HCT116 (cell line): ENCODE measurements around the gene TTLL10. TPM values are rescaled to one million over a fixed set of nuclear protein-coding genes. Genes with fewer than 3 reads are reported as not detected.

Experiments used
- ATAC-seq: fragments of 200-7000 bp; cut with Tn5 transposase; 2 replicates; pipeline ENCODE4 v1.9.1; 2020; ENCODE audit warnings: mild to moderate bottlenecking, moderate library complexity
- BruUV-seq: library from RNA; stranded (reverse); fragments of 400-500 nt; replicated peaks from 2 replicates; lab custom pipeline; 2021; lab: Mats Ljungman, UMichigan
- CTCF ChIA-PET: fragments of 300-600 bp; sonication (Branson Sonifier 250); formaldehyde crosslinking; loops from one replicate; lab custom pipeline; 2021; ENCODE audit warnings: antibody characterized with exemption; lab: Charles Lee
- POLR2A ChIA-PET: fragments of 300-600, 350-600 bp; sonication (Branson Sonifier 250); formaldehyde crosslinking; loops from one replicate; lab custom pipeline; 2021; ENCODE audit warnings: antibody characterized with exemption; lab: Charles Lee
- RAD21 ChIA-PET, 2 experiments: fragments of 300-600 bp; sonication (Branson Sonifier 250); formaldehyde crosslinking; loops; one replicate each; lab custom pipeline; 2023; ENCODE audit warnings: low total read pairs in 2 of 2; ENCODE audit not compliant: uncharacterized antibody in 2 of 2, unreplicated experiment in 2 of 2, low non-redundant PET in 1 of 2; lab: Charles Lee
- DNase-seq: peaks from one replicate; pipeline ENCODE4 v3.0.0-alpha.2; 2010; ENCODE audit warnings: low read depth, low spot score
- H2AFZ ChIP-seq: fragments of 200-600 bp; shearing (Covaris generic), sonication (generic); 2 replicates; pipeline ENCODE4 v1.6.1; 2017; ENCODE audit warnings: low read depth, mixed run types, mixed read lengths, antibody characterized with exemption, low read length; ENCODE audit not compliant: poor library complexity, severe bottlenecking
- H3K27ac ChIP-seq: 2 replicates; pipeline ENCODE4 v1.5.1; 2012; ENCODE audit warnings: low read depth, low read length
- H3K27me3 ChIP-seq: fragments of 200-600 bp; sonication (generic); 2 replicates; pipeline ENCODE4 v1.6.1; 2016; ENCODE audit warnings: mixed run types, low read length, mixed read lengths; ENCODE audit not compliant: insufficient read depth
- H3K36me3 ChIP-seq, 2 experiments: fragments of 200-500 bp in 1 of 2; fragments of 200-600 bp in 1 of 2; sonication (Bioruptor generic) in 1 of 2; sonication (generic) in 1 of 2; 2 replicates each; pipeline versions ENCODE4 v1.5.1 to v1.6.1; 2014 to 2016; ENCODE audit warnings: low read length in 2 of 2, inconsistent platforms in 1 of 2, mixed read lengths in 1 of 2, mixed run types in 1 of 2; ENCODE audit not compliant: insufficient read depth in 2 of 2, control insufficient read depth in 1 of 2
- H3K4me1 ChIP-seq, 2 experiments: fragments of 200-600 bp in 1 of 2; sonication (generic) in 1 of 2; 2 replicates each; pipeline versions ENCODE4 v1.5.1 to v1.6.1; 2012 to 2017; ENCODE audit warnings: low read length in 2 of 2, inconsistent platforms in 1 of 2, mild to moderate bottlenecking in 1 of 2, mixed read lengths in 1 of 2, mixed run types in 1 of 2, moderate library complexity in 1 of 2; ENCODE audit not compliant: insufficient read depth in 2 of 2, control insufficient read depth in 1 of 2
- H3K4me2 ChIP-seq: fragments of 200-600 bp; sonication (generic); 2 replicates; pipeline ENCODE4 v1.6.1; 2017; ENCODE audit warnings: mixed run types, low read length, mixed read lengths
- H3K4me3 ChIP-seq, 2 experiments: fragments of 200-600 bp in 1 of 2; sonication (generic) in 1 of 2; replicated peaks in 1 of 2; 2 replicates each; pipeline ENCODE4 v1.5.1; 2011 to 2016; ENCODE audit warnings: low read length in 2 of 2, control low read depth in 1 of 2, low read depth in 1 of 2, mild to moderate bottlenecking in 1 of 2, mixed read lengths in 1 of 2, mixed run types in 1 of 2
- H3K79me2 ChIP-seq: fragments of 200-600 bp; sonication (generic); 2 replicates; pipeline ENCODE4 v1.6.1; 2017; ENCODE audit warnings: mild to moderate bottlenecking, mixed run types, low read length, moderate library complexity, mixed read lengths; ENCODE audit not compliant: insufficient read depth
- H3K9ac ChIP-seq: fragments of 200-600 bp; sonication (generic); 2 replicates; pipeline ENCODE4 v1.6.1; 2016; ENCODE audit warnings: low read length, mixed read lengths
- H3K9me2 ChIP-seq: fragments of 200-600 bp; sonication (generic), shearing (Covaris generic); 2 replicates; pipeline ENCODE4 v1.6.1; 2017; ENCODE audit warnings: mixed run types, mild to moderate bottlenecking, moderate library complexity; ENCODE audit not compliant: insufficient read depth
- H3K9me3 ChIP-seq, 2 experiments: fragments of 200-500 bp in 1 of 2; fragments of 200-600 bp in 1 of 2; sonication (Bioruptor generic) in 1 of 2; sonication (generic) in 1 of 2; 2 replicates each; pipeline ENCODE4 v1.6.1; 2014 to 2017; ENCODE audit warnings: low read length in 2 of 2, mixed read lengths in 2 of 2, inconsistent platforms in 1 of 2, low read depth in 1 of 2, mild to moderate bottlenecking in 1 of 2, mixed run types in 1 of 2, moderate library complexity in 1 of 2; ENCODE audit not compliant: control insufficient read depth in 1 of 2, insufficient read depth in 1 of 2
- H4K20me1 ChIP-seq: fragments of 200-600 bp; sonication (generic), shearing (Covaris generic); 2 replicates; pipeline ENCODE4 v1.6.1; 2017; ENCODE audit warnings: mixed run types, mild to moderate bottlenecking, moderate library complexity; ENCODE audit not compliant: insufficient read depth
- CBX3 ChIP-seq: IDR thresholded peaks from 2 replicates; pipeline ENCODE4 v1.6.1; 2012; ENCODE audit warnings: low read depth
- EGR1 ChIP-seq: IDR thresholded peaks from 2 replicates; pipeline ENCODE4 v1.6.1; 2012; ENCODE audit warnings: low read depth
- FOSL1 ChIP-seq: IDR thresholded peaks from 2 replicates; pipeline ENCODE4 v1.6.1; 2012; ENCODE audit warnings: low read depth
- JUND ChIP-seq: IDR thresholded peaks from 2 replicates; pipeline ENCODE4 v1.6.1; 2012
- POLR2AphosphoS5 ChIP-seq: IDR thresholded peaks from 2 replicates; pipeline ENCODE4 v1.6.1; 2011; ENCODE audit warnings: mild to moderate bottlenecking, low read depth, low read length, moderate library complexity
- RAD21 ChIP-seq: IDR thresholded peaks from 2 replicates; pipeline ENCODE4 v1.6.1; 2012; ENCODE audit warnings: low read depth, mild to moderate bottlenecking
- SP1 ChIP-seq: IDR thresholded peaks from 2 replicates; pipeline ENCODE4 v1.6.1; 2012; ENCODE audit warnings: low read depth
- SRF ChIP-seq: IDR thresholded peaks from 2 replicates; pipeline ENCODE4 v1.6.1; 2012; ENCODE audit warnings: low read depth
- TCF7L2 ChIP-seq: IDR thresholded peaks from 2 replicates; pipeline ENCODE4 v1.7.0; 2011; ENCODE audit warnings: borderline replicate concordance, inconsistent platforms; ENCODE audit not compliant: insufficient read depth, insufficient read length; ENCODE audit errors: extremely low read depth
- YY1 ChIP-seq: IDR thresholded peaks from 2 replicates; pipeline ENCODE4 v1.6.1; 2011; ENCODE audit warnings: low read length, low read depth, moderate library complexity, mild to moderate bottlenecking; ENCODE audit not compliant: insufficient replicate concordance; ENCODE audit errors: extremely low read depth
- ZFX ChIP-seq: fragments of 450-650 bp; IDR thresholded peaks from 2 replicates; pipeline ENCODE4 v1.6.1; 2017
- ZNF274 ChIP-seq: fragments of 200-500 bp; sonication (Bioruptor generic); IDR thresholded peaks from 2 replicates; pipeline ENCODE4 v1.6.1; 2014; ENCODE audit warnings: mild to moderate bottlenecking, low read depth, low read length, inconsistent platforms
- intact Hi-C: fragments of 100-400 bp; cut with micrococcal nuclease; formaldehyde crosslinking; loops from 2 replicates; pipeline ENCODE4 v1.10.0; 2022
- total RNA-seq: library from RNA; stranded (reverse); gene quantifications from one replicate; pipeline ENCODE4 v1.2.1, GENCODE V29; 2021; ENCODE audit not compliant: unreplicated experiment
- TF ChIP-seq, protein P1 (sequence below): IDR thresholded peaks from 2 replicates; pipeline ENCODE4 v1.6.1; 2011; ENCODE audit warnings: mild to moderate bottlenecking, low read length, moderate library complexity; ENCODE audit not compliant: insufficient replicate concordance; ENCODE audit errors: extremely low read depth
- TF ChIP-seq, protein P2 (sequence below): IDR thresholded peaks from 2 replicates; pipeline ENCODE4 v1.6.1; 2012

The TTLL10 gene
- total RNA-seq, 1 experiment from 2014 or later, result 0.10 TPM

DNA sequence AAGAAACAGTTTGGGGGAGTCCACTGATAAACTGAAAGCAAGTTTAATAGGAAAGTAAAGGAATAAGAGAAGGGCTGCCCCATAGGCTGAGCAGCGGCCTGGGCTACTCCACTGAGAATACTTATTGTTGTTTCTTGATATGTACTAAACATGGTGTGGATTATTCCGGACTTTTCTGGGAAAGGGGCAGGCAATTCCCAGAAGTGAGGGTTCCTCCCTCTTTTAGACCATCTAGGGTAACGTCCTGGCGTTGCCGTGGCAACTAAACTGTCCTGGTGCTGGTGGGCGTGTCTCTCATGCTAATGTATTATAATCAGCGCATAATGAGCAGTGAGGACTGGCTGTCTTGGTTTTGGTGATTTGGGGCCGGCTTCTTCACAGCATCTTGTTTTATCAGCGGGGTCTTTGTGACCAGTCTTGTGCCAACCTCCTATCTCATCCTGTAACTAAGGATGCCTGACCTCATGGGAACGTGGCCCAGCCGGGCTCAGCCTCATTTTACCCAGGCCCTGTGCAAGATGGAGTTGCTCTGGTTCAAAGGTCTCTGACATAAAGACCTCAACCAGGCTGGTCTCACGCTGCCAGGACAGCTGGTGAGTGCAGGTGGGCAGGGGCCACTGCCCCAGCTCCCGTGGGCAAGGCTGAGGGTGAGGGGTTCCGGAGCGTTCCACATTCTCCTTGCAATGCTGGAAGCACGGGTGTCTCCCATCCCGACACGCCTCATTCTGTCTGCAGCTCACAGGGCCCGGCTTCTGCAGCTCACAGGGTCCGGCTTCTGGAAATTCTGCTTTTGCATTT lies 38.1 kb upstream of the TTLL10 start:
- no peaks in the 10 kb centered on the region for H3K9me3 ChIP-seq

DNA sequence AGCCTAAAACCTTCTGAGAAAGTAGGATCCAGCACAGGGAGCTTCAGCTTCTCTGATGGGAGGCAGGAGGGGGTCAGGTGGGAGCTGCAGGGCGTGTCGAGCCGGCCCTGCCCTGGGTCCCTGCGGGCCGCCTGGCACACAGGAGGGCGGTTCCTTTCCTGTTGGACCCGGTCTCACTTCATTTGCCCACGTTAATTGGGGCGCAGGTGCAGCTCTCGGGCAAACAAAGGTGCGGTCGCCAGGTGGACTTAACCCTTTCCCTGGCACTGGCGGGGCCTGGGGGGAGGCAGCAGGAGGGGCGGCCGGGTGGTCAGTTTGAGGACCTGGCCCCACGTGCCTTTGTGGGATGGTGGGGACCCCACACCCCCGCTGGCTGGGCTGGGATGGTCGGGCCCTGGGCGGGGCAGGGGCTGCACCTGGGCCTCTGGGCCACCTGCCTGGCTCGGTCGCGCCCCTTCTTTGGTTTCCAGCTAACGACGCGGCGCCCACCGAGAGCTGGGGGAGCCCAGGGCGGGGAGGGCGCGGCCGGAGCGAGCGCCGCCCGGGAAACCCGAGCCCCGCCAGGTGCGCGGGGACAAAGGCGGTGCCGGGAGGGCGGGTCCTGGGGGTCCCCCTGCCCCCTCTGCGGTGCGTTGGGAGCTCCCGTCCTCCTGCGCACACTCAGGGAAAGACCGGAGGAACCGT lies 37.0 kb upstream of the TTLL10 start:
- intact Hi-C loops, result no loop called here
- no peak overlapping the region for H2AFZ ChIP-seq
- H3K9me3 ChIP-seq, result no peaks in the 10 kb centered on the region
- POLR2A ChIA-PET, result no interaction called here
- no peak overlapping the region for H3K9ac ChIP-seq
- H3K27ac ChIP-seq, result no peak overlapping the region
- DNase-seq (no peak), ATAC-seq (peak; percentile 39)
- no peak overlapping the region for H3K4me3 ChIP-seq
- peak overlapping the region; percentile 30 for H3K4me2 ChIP-seq
- H3K79me2 ChIP-seq, result no peaks in the 10 kb centered on the region
- CTCF ChIA-PET, result no interaction called here
- no peaks in the 10 kb centered on the region for H3K36me3 ChIP-seq
- H3K9me2 ChIP-seq, result no peaks in the 10 kb centered on the region
- RAD21 ChIA-PET, result no interaction called here
- H3K4me1 ChIP-seq, result peaks cover 3 to 18% of the 10 kb centered on the region in 2 experiments; a peak in 3 of 4 replicates
- no peaks in the 10 kb centered on the region for H3K27me3 ChIP-seq
- no peaks in the 10 kb centered on the region for H4K20me1 ChIP-seq
- no TSS peak for BruUV-seq
- TF ChIP-seq, protein P1, sequence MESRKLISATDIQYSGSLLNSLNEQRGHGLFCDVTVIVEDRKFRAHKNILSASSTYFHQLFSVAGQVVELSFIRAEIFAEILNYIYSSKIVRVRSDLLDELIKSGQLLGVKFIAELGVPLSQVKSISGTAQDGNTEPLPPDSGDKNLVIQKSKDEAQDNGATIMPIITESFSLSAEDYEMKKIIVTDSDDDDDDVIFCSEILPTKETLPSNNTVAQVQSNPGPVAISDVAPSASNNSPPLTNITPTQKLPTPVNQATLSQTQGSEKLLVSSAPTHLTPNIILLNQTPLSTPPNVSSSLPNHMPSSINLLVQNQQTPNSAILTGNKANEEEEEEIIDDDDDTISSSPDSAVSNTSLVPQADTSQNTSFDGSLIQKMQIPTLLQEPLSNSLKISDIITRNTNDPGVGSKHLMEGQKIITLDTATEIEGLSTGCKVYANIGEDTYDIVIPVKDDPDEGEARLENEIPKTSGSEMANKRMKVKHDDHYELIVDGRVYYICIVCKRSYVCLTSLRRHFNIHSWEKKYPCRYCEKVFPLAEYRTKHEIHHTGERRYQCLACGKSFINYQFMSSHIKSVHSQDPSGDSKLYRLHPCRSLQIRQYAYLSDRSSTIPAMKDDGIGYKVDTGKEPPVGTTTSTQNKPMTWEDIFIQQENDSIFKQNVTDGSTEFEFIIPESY, result no peak
- TF ChIP-seq FOSL1 (no peak), POLR2AphosphoS5 (no peak), TCF7L2 (no peak), ZFX (no peak), RAD21 (no peak), JUND (no peak), ZNF274 (no peak), YY1 (no peak), SRF (no peak), EGR1 (no peak)

More for the DNA sequence above, 38.1 kb upstream of the TTLL10 start:
- Histone ChIP-seq H2AFZ (no peak overlapping the region), H3K9me2 (no peaks in the 10 kb centered on the region), H3K4me2 (no peak overlapping the region), H3K4me1 (peaks cover 3 to 15% of the 10 kb centered on the region in 2 experiments; a peak in 3 of 4 replicates), H3K36me3 (no peaks in the 10 kb centered on the region), H3K27me3 (no peaks in the 10 kb centered on the region), H3K27ac (no peak overlapping the region), H4K20me1 (no peaks in the 10 kb centered on the region), H3K4me3 (no peak overlapping the region), H3K79me2 (no peaks in the 10 kb centered on the region), H3K9ac (no peak overlapping the region)
- ChIA-PET POLR2A (no interaction called here), RAD21 (no interaction called here), CTCF (no interaction called here)
- TF ChIP-seq SP1 (no peak), CBX3 (no peak), YY1 (no peak)
- TF ChIP-seq, protein P2, sequence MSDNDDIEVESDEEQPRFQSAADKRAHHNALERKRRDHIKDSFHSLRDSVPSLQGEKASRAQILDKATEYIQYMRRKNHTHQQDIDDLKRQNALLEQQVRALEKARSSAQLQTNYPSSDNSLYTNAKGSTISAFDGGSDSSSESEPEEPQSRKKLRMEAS, result no peak
- BruUV-seq, result no TSS peak
- intact Hi-C loops, result no loop called here
- ATAC-seq (no peak), DNase-seq (no peak)
